ENCODE results near the gene HSPB1.

The HSPB1 gene

DNA sequence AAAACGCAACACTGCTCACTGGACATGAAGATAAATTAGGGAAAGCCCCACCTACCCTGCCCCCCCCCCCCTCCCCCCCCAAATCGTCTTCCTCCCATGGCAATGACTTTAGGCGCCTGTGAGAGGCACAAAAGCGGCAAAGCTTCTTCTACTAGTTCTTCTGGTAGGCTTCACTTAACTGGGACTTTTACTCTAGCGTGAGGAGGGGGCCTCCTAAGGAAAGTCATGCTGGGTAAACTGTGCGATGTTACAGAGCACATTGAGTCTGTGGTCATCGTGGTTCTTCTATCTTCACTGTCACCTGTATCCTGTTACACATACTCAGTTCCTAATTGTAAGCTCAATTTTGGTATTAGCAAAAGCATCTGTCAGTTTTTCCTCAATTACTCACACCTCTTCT, 25.1 kb downstream of the HSPB1 start:
- H3K36me3 ChIP-seq: peaks cover 10% of the 10 kb centered on the region
- H3K9me3 ChIP-seq: no peaks in the 10 kb centered on the region
- H3K4me1 ChIP-seq (ENCODE audit: control insufficient read depth in 1 of 2, insufficient read depth in 1 of 2, low read depth in 1 of 2, low read length in 1 of 2): peaks cover 42 to 44% of the 10 kb centered on the region in 2 experiments
- TF ChIP-seq CTCF (IDR thresholded peaks at IDR 0.05): no peak
- H3K27ac ChIP-seq: peak overlapping the region; percentile 44
- H3K27me3 ChIP-seq: no peaks in the 10 kb centered on the region
- H3K4me3 ChIP-seq (ENCODE audit: low read depth in 1 of 2, low read length in 1 of 2): no peak overlapping the region

- no peak for TF ChIP-seq CTCF (IDR thresholded peaks at IDR 0.05)
- no peak overlapping the region for H3K4me3 ChIP-seq (ENCODE audit: low read depth in 1 of 2, low read length in 1 of 2)
- no peaks in the 10 kb centered on the region for H3K27me3 ChIP-seq
- H3K4me1 ChIP-seq (ENCODE audit: control insufficient read depth in 1 of 2, insufficient read depth in 1 of 2, low read depth in 1 of 2, low read length in 1 of 2): peaks cover 50 to 52% of the 10 kb centered on the region in 2 experiments
- no peak overlapping the region for H3K27ac ChIP-seq
- no peaks in the 10 kb centered on the region for H3K9me3 ChIP-seq
- H3K36me3 ChIP-seq: peaks cover 10% of the 10 kb centered on the region
These were observed 25.9 kb downstream of the HSPB1 start for GRCh38 chr7:76328389-76328788.

- no peak overlapping the region for H3K4me3 ChIP-seq (ENCODE audit: low read depth in 1 of 2, low read length in 1 of 2)
- no peaks in the 10 kb centered on the region for H3K9me3 ChIP-seq
- no peaks in the 10 kb centered on the region for H3K27me3 ChIP-seq
- no peak overlapping the region for H3K27ac ChIP-seq
- TF ChIP-seq CTCF (IDR thresholded peaks at IDR 0.05): no peak
- H3K36me3 ChIP-seq: peaks cover 10% of the 10 kb centered on the region
- H3K4me1 ChIP-seq (ENCODE audit: control insufficient read depth in 1 of 2, insufficient read depth in 1 of 2, low read depth in 1 of 2, low read length in 1 of 2): peaks cover 57 to 61% of the 10 kb centered on the region in 2 experiments
These were observed 27.0 kb downstream of the HSPB1 start for GRCh38 chr7:76329479-76329878.

DNA sequence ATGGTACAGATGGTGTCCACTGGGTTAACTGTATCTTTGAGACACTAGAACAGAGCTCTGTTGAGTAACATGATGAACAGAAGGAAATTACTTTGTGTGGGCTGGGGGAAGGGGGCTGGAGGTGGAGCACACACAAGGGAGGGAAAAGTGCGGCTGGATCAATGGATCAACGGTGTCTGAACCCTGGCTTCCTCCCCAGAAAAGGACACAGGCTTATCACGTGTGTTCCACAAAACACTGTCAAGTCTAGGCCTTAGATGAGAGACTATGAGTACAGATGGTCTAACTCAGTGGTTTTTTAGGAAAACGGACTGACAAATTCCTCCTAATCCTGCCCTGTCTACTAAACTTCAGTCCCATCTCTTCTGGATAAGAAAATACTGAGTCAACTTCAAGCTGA, 27.8 kb downstream of the HSPB1 start:
- no peak for TF ChIP-seq CTCF (IDR thresholded peaks at IDR 0.05)
- peaks cover 10% of the 10 kb centered on the region for H3K36me3 ChIP-seq

DNA sequence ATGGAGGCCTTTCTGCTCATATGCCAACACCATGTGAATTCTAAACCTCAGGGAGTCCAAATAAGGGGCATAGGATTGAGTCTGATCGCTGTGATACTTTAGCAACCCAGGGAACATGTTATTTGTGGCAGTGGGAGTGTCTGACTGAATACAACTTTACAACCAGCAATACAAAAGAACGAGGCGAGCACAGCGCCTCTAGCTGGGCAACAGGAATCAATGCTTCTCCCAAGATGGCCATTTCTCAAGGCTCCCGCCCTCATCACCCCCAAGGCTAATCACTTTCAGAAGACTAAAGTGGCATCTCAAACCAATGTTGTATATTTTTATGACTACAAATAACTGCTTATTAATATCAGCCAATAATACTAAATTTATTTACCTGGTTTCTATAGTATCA, 28.2 kb downstream of the HSPB1 start:
- H3K4me1 ChIP-seq (ENCODE audit: control insufficient read depth in 1 of 2, insufficient read depth in 1 of 2, low read depth in 1 of 2, low read length in 1 of 2): peaks cover 57 to 61% of the 10 kb centered on the region in 2 experiments
- no peak for TF ChIP-seq CTCF (IDR thresholded peaks at IDR 0.05)
- peaks cover 10% of the 10 kb centered on the region for H3K36me3 ChIP-seq
- peak overlapping the region; percentile 50 for H3K27ac ChIP-seq
- H3K4me3 ChIP-seq (ENCODE audit: low read depth in 1 of 2, low read length in 1 of 2): no peak overlapping the region
- H3K9me3 ChIP-seq: no peaks in the 10 kb centered on the region
- H3K27me3 ChIP-seq: no peaks in the 10 kb centered on the region

More for the DNA sequence above, 27.8 kb downstream of the HSPB1 start:
- no peak overlapping the region for H3K4me3 ChIP-seq (ENCODE audit: low read depth in 1 of 2, low read length in 1 of 2)
- no peaks in the 10 kb centered on the region for H3K27me3 ChIP-seq
- H3K4me1 ChIP-seq (ENCODE audit: control insufficient read depth in 1 of 2, insufficient read depth in 1 of 2, low read depth in 1 of 2, low read length in 1 of 2): peaks cover 57 to 61% of the 10 kb centered on the region in 2 experiments
- H3K9me3 ChIP-seq: no peaks in the 10 kb centered on the region
- peak overlapping the region; percentile 50 for H3K27ac ChIP-seq

- no peaks in the 10 kb centered on the region for H3K9me3 ChIP-seq
- peaks cover 56 to 61% of the 10 kb centered on the region in 2 experiments for H3K4me1 ChIP-seq (ENCODE audit: control insufficient read depth in 1 of 2, insufficient read depth in 1 of 2, low read depth in 1 of 2, low read length in 1 of 2)
- no peak for TF ChIP-seq CTCF (IDR thresholded peaks at IDR 0.05)
- H3K27me3 ChIP-seq: no peaks in the 10 kb centered on the region
- H3K4me3 ChIP-seq (ENCODE audit: low read depth in 1 of 2, low read length in 1 of 2): no peak overlapping the region
- peak overlapping the region; percentile 39 for H3K27ac ChIP-seq
- peaks cover 10% of the 10 kb centered on the region for H3K36me3 ChIP-seq
These were observed 29.6 kb downstream of the HSPB1 start for GRCh38 chr7:76332078-76332477.
